WTC11 (cell line): ENCODE data around the gene MAP3K5. TPM values are rescaled to one million over a fixed set of nuclear protein-coding genes. Genes with fewer than 3 reads are reported as not detected.

ENCODE experiments used
- ATAC-seq: fragments of 200-7000 bp; cut with Tn5 transposase; 2 replicates; pipeline ENCODE4 v1.10.0; 2021; ENCODE audit warnings: mild to moderate bottlenecking, moderate library complexity
- CTCF ChIA-PET: fragments of 300-600 bp; sonication (Branson Sonifier 250); formaldehyde crosslinking; loops from one replicate; lab custom pipeline; 2021; ENCODE audit warnings: antibody characterized with exemption; lab: Charles Lee
- POLR2A ChIA-PET: fragments of 350-600 bp; sonication (Branson Sonifier 250); formaldehyde crosslinking; loops from one replicate; lab custom pipeline; 2021; ENCODE audit warnings: antibody characterized with exemption; lab: Charles Lee
- DNase-seq: peaks from one replicate; pipeline ENCODE4 v3.0.0; 2021; ENCODE audit warnings: low spot score
- H3K27ac Mint-ChIP-seq: 2 replicates; pipeline ENCODE4 v1.8.0; 2021; ENCODE audit warnings: mixed read lengths
- H3K27me3 Mint-ChIP-seq: 2 replicates; pipeline ENCODE4 v1.8.0; 2021; ENCODE audit warnings: low read depth, mild to moderate bottlenecking, moderate library complexity, mixed read lengths
- H3K36me3 Mint-ChIP-seq: 2 replicates; pipeline ENCODE4 v1.8.0; 2021; ENCODE audit warnings: mixed read lengths
- H3K4me1 Mint-ChIP-seq: 2 replicates; pipeline ENCODE4 v1.8.0; 2022; ENCODE audit warnings: mixed read lengths
- H3K4me3 Mint-ChIP-seq: 2 replicates; pipeline ENCODE4 v1.8.0; 2021; ENCODE audit warnings: mild to moderate bottlenecking, moderate library complexity, mixed read lengths
- H3K9me3 Mint-ChIP-seq: 2 replicates; pipeline ENCODE4 v1.8.0; 2021; ENCODE audit warnings: mixed read lengths
- ARID4B ChIP-seq: sonication (generic); formaldehyde crosslinking; IDR thresholded peaks from 2 replicates; pipeline ENCODE4 v1.8.0; 2023; ENCODE audit warnings: missing genetic modification reagents, mild to moderate bottlenecking, borderline replicate concordance
- ATF2 ChIP-seq: sonication (generic); formaldehyde crosslinking; IDR thresholded peaks from 2 replicates; pipeline ENCODE4 v1.8.1; 2022; ENCODE audit warnings: low read depth, missing genetic modification reagents, borderline replicate concordance
- CREM ChIP-seq: sonication (generic); formaldehyde crosslinking; IDR thresholded peaks from 2 replicates; pipeline ENCODE4 v1.8.1; 2022; ENCODE audit warnings: mild to moderate bottlenecking, missing genetic modification reagents, moderate library complexity
- GRHL2 ChIP-seq: fragments of 250-450 bp; sonication (Bioruptor Pico); IDR thresholded peaks from 2 replicates; pipeline ENCODE4 v1.8.0; 2022; ENCODE audit warnings: mild to moderate bottlenecking, moderate library complexity; ENCODE audit not compliant: insufficient replicate concordance, severe bottlenecking
- IRF2 ChIP-seq: sonication (generic); formaldehyde crosslinking; IDR thresholded peaks from 2 replicates; pipeline ENCODE4 v1.8.0; 2022; ENCODE audit warnings: low read depth, missing genetic modification reagents, borderline replicate concordance
- KAT7 ChIP-seq: sonication (generic); formaldehyde crosslinking; IDR thresholded peaks from 2 replicates; pipeline ENCODE4 v1.8.1; 2023; ENCODE audit warnings: missing genetic modification reagents, mild to moderate bottlenecking, borderline replicate concordance
- MYBL2 ChIP-seq: sonication (generic); formaldehyde crosslinking; IDR thresholded peaks from 2 replicates; pipeline ENCODE4 v1.8.1; 2023; ENCODE audit warnings: mild to moderate bottlenecking, moderate library complexity, missing genetic modification reagents
- NFATC4 ChIP-seq: fragments of 250-450 bp; sonication (Bioruptor Pico); IDR thresholded peaks from 2 replicates; pipeline ENCODE4 v1.9.0; 2021; ENCODE audit warnings: mild to moderate bottlenecking
- NFYB ChIP-seq: sonication (generic); formaldehyde crosslinking; conservative IDR thresholded peaks from 2 replicates; pipeline ENCODE4 v1.8.0; 2022; ENCODE audit warnings: low read depth, missing genetic modification reagents
- SOX15 ChIP-seq: fragments of 250-450 bp; sonication (Bioruptor Pico); IDR thresholded peaks from 2 replicates; pipeline ENCODE4 v1.9.0; 2021; ENCODE audit warnings: mild to moderate bottlenecking
- TEAD1 ChIP-seq: sonication (generic); formaldehyde crosslinking; IDR thresholded peaks from 2 replicates; pipeline ENCODE4 v1.8.0; 2022; ENCODE audit warnings: mild to moderate bottlenecking, missing genetic modification reagents
- USF2 ChIP-seq: sonication (generic); formaldehyde crosslinking; IDR thresholded peaks from 2 replicates; pipeline ENCODE4 v1.8.1; 2023; ENCODE audit warnings: mild to moderate bottlenecking, missing genetic modification reagents, moderate library complexity
- ZNF512 ChIP-seq: sonication (generic); formaldehyde crosslinking; IDR thresholded peaks from 2 replicates; pipeline ENCODE4 v1.8.1; 2022; ENCODE audit warnings: missing genetic modification reagents, borderline replicate concordance
- ZSCAN18 ChIP-seq: fragments of 250-450 bp; sonication (Bioruptor Pico); IDR thresholded peaks from 2 replicates; pipeline ENCODE4 v2.1.2; 2022; ENCODE audit warnings: mild to moderate bottlenecking, moderate library complexity
- total RNA-seq: library from RNA; stranded (reverse); gene quantifications from 3 replicates; pipeline ENCODE4 v1.2.3, GENCODE V29; 2021

MAP3K5 gene
- total RNA-seq, 1 experiment from 2014 or later: 1.6 TPM

- Mint-ChIP-seq H3K4me1 (no peaks in the 10 kb centered on the region), H3K4me3 (no peak overlapping the region), H3K27me3 (no peaks in the 10 kb centered on the region), H3K36me3 (no peaks in the 10 kb centered on the region), H3K27ac (no peak overlapping the region), H3K9me3 (peaks cover 4% of the 10 kb centered on the region; the same call in 1 of the 2 replicates)
- ATAC-seq (no peak), DNase-seq (no peak)
- TF ChIP-seq SOX15 (CRISPR knock-in tag): no peak
- TF ChIP-seq ZNF512 (CRISPR knock-in tag): no peak
- TF ChIP-seq IRF2 (CRISPR knock-in tag): no peak
- TF ChIP-seq KAT7 (CRISPR knock-in tag): no peak
- CTCF ChIA-PET: no interaction called here
- POLR2A ChIA-PET: no interaction called here
Measured at GRCh38 chr6:136732889-136733288, 59.4 kb downstream of the MAP3K5 start.

GRCh38 chr6:136729832-136730231, 62.4 kb downstream of the MAP3K5 start:
- CTCF ChIA-PET: interaction anchor here (0.7 kb wide), 1 partner anchor 31 kb away, joined by 3 read pairs; no protein-coding TSS in a partner anchor
- Mint-ChIP-seq H3K36me3 (no peaks in the 10 kb centered on the region), H3K27me3 (no peaks in the 10 kb centered on the region; the same call in 1 of the 2 replicates), H3K4me1 (no peaks in the 10 kb centered on the region), H3K4me3 (no peak overlapping the region), H3K9me3 (peaks cover 4% of the 10 kb centered on the region; the same call in 1 of the 2 replicates), H3K27ac (no peak overlapping the region)
- DNase-seq: no peak
- no peak for ATAC-seq
- POLR2A ChIA-PET: interaction anchor here (0.7 kb wide), 1 partner anchor 95 kb away, joined by 3 read pairs; no protein-coding TSS in a partner anchor
- TF ChIP-seq MYBL2 (CRISPR knock-in tag) (no peak), TEAD1 (CRISPR knock-in tag) (no peak), ARID4B (CRISPR knock-in tag) (no peak), GRHL2 (CRISPR knock-in tag) (no peak), NFYB (CRISPR knock-in tag) (no peak), ATF2 (CRISPR knock-in tag) (no peak), NFATC4 (CRISPR knock-in tag) (no peak), USF2 (CRISPR knock-in tag) (no peak), CREM (CRISPR knock-in tag) (no peak), ZSCAN18 (CRISPR knock-in tag) (no peak)
